ENCODE measurements around the gene MAPK9.

The MAPK9 gene

DNA sequence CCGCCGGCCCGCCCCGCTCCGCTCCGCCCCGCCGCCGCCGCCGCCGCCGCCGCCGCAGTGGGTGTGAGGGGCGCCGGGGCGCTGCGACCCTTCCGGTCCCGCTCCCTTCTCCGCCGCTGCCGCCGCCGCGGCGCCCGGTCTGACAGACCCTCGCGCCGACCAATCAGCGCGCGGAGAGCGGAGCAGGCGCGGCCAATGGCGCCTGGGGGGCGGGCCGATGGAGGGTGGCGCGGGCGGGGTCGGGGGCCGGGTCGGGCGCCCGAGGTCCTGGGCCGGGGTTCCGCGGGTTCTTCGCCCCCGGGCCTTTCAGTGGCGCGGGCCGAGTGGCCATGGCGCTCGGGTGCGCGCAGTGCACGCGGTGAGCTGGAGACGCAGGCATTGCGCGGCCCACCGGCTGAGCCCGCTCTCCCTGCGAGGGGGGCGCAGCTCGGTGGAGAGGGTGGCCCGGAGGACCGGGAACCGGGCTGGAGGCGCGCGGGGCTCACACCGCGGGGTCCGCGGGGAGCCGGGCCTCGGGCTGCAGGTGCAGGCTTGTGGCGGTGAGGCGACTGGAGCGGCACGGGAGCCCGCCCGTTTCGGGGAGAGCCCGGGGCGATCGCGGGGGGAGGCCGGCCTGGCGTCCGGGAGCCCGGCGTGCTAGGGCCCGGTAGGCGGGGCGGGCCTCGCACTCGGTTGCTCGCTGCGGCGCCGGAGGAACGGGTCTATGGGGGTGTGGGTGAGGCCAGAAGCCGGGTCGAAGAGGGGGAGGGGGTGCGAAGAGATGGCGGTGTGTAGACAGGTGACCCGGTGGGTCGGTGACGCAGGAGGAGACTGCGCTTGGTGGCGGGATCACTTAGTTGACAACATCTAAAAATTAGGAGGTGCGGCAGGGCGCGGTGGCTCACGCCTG lies at the start of gene MAPK9:
MAPK9 (minus strand) TSS at position 141 of the 889 bp plus-strand sequence. CDS start 11,522 bp downstream, outside the sequence.
- peak; percentile 8 for DNase-seq

GRCh38 chr5:180341595-180341994 lies 49.7 kb upstream of the MAPK9 start:
- no peak for DNase-seq

- no peak for DNase-seq
Measured at GRCh38 chr5:180340856-180341255, 49.0 kb upstream of the MAPK9 start.

- no peak for DNase-seq
Measured at GRCh38 chr5:180339583-180340183, 47.8 kb upstream of the MAPK9 start.

- DNase-seq, result no peak
Measured at GRCh38 chr5:180338001-180338707, 46.3 kb upstream of the MAPK9 start.

GRCh38 chr5:180336234-180337020 lies 44.5 kb upstream of the MAPK9 start:
- DNase-seq, result no peak

GRCh38 chr5:180335614-180336233 lies 43.8 kb upstream of the MAPK9 start:
- DNase-seq, result no peak

DNA sequence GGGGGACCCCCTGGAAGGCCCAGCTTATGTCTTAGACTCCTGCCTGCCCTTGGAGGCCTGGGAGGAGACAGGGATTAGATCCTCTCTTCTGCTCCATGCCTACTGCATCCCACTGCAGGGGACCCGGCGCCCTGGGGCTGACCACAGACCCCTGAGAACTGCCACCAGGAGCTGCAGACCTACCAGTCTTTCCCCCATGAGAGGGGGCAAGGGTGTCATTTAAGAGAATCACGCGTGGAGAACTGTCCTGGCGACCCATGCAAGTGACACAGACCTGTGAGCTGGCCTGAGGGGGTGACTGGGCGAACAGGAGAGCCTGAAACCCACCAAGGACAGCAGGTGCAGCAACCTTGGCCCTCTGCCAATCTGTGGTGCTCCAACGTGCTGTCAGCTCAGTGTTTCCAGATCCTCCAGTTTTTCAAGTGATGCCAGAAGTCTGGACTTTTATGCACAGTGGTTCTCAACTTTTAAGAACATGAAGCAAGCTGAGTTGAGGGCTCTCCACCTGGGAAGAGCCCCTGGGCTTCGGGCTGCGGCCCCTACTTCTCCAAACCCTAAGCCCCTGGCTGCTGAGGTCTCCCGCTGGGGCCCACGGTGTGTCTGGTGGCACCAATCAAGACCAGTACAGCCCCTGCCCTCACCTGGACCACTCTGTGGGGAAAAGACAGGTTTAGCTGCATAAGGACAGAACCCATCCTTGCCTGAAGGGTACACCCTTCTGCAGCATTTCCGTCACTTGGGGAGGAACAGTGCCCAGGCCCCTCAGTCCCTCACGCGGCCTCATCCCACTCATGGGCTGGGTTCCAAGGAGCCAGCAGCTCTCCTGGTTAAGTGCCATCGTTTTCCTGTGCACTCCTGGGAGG lies 43.1 kb upstream of the MAPK9 start:
- DNase-seq, result no peak

DNA sequence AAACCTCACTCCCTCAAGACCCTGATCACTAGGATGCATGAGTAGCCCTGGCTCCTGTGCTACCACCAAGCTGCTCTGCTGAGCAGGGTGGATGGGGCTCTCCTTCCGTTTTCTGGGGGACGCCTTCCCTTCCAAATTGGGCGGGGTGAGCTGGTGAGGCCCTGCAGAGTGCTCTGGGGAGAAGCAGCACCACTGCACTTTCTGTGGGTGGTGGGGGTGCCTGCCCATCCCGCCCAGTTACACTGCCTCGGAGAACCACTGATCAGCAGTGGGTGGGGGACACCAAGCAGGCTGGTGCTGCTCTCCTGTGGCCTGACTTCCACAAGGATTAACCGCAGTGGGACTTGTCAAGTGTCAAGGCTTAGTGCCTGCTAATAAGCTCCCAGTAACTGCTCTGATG lies 42.3 kb upstream of the MAPK9 start:
- DNase-seq, result no peak

GRCh38 chr5:180333661-180334060 lies 41.8 kb upstream of the MAPK9 start:
- no peak for DNase-seq

DNA sequence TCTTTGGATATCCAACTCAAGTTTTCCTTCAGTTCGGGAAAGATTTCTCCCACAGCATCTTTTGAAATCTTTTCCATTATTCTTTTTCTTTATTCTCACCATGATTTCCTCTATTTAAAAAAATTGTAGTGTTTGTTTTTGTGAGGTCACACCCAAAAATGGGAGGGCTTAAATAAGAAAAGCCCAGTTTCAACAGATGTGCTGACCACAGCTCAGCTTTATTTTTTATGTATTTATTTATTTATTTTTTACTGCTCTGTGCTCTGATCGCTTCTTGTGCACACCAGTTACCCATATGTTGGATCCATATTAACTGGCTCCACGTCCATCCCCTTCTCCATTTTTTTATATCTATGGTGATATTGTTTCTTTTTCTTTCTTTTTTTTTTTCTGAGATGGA lies 41.0 kb upstream of the MAPK9 start:
- DNase-seq, result no peak

DNA sequence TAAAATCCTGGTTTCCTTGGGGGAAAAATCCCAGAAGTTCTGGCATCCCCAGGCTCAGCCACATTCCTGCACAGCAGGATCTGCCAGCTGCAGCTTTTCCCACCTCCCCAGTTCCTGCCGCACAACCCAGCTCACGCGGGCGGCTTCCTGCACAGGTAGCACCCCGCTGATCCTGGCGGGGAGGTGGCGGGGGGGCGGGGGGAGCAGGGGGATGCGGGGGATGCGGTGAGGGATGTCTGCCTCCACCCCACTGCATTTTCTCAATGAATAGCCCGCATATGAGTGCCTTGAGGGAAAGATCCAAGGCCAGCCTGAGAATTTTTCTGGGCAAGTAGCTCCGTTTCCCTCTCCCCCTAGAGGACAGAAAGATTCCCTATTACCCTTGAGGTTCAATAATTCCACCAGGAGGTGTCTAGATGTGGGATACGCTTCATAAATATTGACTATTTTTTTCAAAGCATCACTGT lies 40.2 kb upstream of the MAPK9 start:
- DNase-seq, result no peak

- no peak for DNase-seq
Measured at GRCh38 chr5:180331647-180331950, 39.7 kb upstream of the MAPK9 start.

- DNase-seq, result no peak
Measured at GRCh38 chr5:180330810-180331646, 39.1 kb upstream of the MAPK9 start.

DNA sequence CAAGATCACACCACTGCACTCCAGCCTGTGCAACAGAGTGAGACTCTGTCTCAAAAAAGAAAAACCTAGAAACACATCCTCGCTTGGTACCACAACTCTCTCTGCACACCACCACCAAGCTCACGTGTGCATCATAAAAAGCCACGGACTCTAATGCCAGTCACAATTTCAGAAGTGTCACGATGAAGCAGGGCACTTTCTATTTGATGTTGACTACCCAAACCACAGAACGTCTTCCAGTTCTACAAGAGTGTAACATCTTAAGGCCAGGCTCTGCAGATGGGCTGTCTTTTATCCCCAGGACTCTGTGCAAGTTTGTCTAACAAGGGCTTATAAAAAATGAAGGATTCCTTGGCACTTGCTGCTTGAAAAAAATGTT lies 38.4 kb upstream of the MAPK9 start:
- no peak for DNase-seq

DNA sequence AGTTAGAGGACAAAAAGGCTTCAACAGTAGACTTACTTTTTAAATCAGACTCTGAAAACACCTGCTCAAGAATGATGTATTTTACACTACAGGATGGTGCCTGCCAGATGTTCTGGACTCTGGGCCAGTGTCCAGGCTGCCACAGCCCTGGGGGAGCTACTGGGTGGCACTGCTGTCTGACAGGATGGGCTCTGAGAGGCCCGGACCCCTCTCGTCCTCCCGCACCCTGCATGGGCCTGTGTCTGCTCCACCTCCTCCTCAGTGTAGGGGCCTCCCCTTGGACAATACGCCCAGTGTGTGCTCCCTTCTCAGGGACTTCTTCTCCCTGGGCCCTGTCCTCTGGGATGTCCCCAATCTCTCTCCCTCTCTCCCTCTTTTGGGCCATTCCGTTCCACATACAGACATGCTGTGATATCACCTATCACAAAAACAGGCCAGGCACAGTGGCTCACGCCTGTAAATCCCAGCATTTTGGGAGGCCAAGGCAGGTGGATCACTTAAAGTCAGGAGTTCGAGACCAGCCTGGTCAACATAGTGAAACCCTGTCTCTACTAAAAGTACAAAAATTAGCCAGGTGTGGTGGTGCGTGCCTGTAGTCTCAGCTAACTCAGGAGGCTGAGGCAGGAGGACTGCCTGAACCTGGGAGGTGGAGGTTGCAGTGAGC lies 37.9 kb upstream of the MAPK9 start:
- DNase-seq, result no peak

- no peak for DNase-seq
Measured at GRCh38 chr5:180329138-180329435, 37.2 kb upstream of the MAPK9 start.

DNA sequence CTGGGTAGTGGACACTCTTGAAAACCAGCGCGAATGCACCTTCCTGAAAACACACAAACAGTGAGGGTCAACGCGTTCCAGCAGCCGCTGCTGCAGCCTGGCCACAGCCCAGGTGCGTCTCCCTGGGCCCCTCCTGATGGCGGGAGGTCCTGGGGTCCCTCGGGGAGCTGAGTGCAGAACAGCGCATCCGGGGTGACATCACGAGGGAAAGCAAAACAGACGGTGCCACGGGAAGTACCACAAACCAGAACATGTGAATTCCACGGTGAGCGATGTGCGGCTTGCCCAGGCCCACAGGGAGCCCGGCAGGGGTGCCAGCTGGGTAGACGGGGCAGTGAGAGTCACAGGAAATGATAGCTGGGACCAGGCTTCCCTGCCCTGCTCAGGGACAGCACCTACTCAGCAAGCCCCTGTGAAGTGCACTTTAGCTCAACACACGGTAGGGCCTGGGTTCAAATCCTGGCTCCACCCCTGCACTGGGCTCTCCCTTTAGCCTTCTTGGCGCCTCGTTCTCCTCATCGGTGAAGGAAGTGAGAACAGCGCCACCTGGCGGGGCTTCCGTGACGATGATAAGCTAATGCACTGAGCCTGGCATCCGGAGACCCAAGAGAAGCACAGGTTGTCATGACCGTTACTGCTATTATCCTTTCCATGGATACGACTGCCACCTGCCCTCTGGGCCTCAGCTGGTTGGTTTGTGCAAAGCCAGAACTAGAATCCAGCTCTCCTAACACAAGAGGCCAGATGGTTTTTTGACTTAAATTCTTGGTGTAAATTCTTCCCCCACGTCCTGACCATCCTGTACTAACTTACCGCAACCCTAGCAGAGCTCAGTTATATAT lies 36.6 kb upstream of the MAPK9 start:
- DNase-seq, result peak; percentile 80

DNA sequence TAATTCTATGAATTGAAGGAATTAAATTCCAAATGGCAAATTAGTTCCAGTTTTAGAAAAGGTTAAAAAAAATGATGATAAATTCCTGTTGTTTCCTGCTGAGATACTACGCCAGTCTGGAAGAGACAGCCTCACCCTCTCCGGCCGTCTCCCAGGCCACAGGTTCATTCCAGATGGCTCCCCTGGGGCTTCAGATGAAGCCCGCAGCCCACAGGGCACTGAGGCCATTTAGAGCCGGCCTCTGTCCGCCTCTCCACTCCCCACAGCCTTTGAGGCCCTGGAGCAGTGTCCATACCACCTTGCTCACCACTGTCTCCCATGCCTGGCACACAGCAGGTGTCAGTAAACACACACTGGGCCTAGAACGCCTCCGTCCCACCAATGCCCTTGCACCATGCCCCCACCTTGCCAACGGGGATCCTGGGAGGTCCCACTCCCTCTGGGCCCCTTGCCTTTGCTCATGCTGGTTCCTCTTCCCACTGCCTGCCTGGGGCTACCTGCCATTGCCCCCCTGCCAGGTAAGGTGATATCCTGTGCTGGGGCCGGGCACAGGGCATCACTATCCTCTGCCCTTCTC lies 35.2 kb upstream of the MAPK9 start:
- no peak for DNase-seq
